Stimulated activated CD4-positive, alpha-beta T cell treated with anti-CD3 and anti-CD28 coated beads, Interleukin-12 subunit alpha, Interleukin-12 subunit beta, amount 100 ng/mL, for 24 hours (primary cell): ENCODE data around the gene DYNLT1.
"Not testable (repeated sequence)": the region's sequence is repeated elsewhere in the genome, so short reads cannot be mapped to it uniquely, and the experiment has no call there.

ENCODE experiments used
- DNase-seq, 2 experiments: peaks; one replicate each; pipeline ENCODE4 v3.0.0-alpha.2; 2020; ENCODE audit warnings: low read depth in 2 of 2

The DYNLT1 gene

DNA sequence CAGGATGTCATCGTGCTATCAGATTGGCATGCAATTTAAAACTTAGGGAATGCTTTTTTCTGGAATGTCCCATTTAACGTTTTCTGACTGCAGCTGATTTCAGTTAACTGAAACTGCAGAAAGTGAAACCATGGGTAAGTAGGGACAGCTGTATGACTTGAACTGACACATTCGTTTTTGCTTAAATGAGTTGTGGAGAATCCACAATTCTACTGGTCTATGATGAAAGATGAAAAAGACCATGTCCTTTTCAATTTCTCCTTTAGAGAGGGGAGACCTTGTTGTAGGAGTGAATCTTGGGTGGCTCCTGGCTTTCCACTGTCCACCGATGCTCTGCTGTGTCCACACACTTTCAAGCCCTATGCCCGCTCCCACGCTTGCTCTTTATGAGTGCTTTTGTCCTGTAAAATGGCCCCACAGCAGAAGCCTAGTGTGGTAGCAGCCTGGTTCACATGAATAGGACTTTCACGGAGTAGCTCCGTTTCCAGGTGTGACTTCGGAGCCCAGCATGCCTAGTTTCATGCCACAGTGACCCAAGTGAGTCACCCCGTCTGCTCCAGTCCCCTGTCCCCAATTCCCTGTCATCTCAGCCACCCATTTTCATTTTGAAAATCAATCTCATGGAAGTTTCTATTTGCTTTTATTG lies 21.9 kb downstream of the DYNLT1 start:
- DNase-seq, result no peak

- DNase-seq, result no peak
Measured at GRCh38 chr6:158621694-158622544, 22.6 kb downstream of the DYNLT1 start.

- no peak for DNase-seq
Measured at GRCh38 chr6:158620963-158621693, 23.4 kb downstream of the DYNLT1 start.

- no peak for DNase-seq
Measured at GRCh38 chr6:158619922-158620801, 24.4 kb downstream of the DYNLT1 start.

DNA sequence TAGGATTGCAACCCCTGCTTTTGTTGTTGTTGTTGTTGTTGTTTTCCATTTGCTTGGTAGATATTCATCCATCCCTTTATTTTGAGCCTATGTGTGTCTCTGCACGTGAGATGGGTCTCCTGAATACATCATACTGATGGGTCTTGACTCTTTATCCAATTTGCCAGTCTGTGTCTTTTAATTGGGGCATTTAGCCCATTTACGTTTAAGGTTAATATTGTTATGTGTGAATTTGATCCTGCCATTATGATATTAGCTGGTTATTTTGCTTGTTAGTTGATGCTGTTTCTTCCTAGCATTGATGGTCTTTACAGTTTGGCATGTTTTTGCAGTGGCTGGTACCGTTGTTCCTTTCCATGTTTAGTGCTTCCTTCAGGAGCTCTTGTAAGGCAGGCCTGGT lies 26.3 kb downstream of the DYNLT1 start:
- not testable (repeated sequence) for DNase-seq

- not testable (repeated sequence) for DNase-seq
Measured at GRCh38 chr6:158614606-158615005, 29.9 kb downstream of the DYNLT1 start.

- no peak for DNase-seq
Measured at GRCh38 chr6:158611541-158612370, 32.8 kb downstream of the DYNLT1 start.

DNA sequence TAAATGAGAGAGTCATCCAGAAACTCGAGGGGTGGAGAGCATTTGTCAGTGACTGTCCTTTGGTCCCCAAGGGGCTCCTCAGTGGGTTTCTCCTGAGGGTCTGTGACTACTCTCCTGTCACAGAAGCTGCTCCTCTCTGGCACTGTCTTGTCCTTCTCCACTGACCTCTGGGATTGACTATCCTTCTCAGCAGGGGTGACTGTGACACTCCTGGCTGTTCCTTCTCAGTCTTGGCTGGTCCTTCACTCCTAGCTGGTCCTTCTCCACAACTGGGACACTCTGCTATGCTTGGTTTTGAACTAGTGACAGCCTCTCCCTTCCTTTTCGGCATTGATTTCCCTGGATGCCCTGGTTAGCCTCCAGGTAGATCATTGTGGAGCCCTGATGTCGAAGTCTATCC lies 33.5 kb downstream of the DYNLT1 start:
- DNase-seq, result no peak

- DNase-seq, result no peak
Measured at GRCh38 chr6:158610319-158610968, 34.1 kb downstream of the DYNLT1 start.

- DNase-seq, result no peak
Measured at GRCh38 chr6:158609455-158610155, 34.9 kb downstream of the DYNLT1 start.

- no peak for DNase-seq
Measured at GRCh38 chr6:158608221-158608620, 36.3 kb downstream of the DYNLT1 start.

DNA sequence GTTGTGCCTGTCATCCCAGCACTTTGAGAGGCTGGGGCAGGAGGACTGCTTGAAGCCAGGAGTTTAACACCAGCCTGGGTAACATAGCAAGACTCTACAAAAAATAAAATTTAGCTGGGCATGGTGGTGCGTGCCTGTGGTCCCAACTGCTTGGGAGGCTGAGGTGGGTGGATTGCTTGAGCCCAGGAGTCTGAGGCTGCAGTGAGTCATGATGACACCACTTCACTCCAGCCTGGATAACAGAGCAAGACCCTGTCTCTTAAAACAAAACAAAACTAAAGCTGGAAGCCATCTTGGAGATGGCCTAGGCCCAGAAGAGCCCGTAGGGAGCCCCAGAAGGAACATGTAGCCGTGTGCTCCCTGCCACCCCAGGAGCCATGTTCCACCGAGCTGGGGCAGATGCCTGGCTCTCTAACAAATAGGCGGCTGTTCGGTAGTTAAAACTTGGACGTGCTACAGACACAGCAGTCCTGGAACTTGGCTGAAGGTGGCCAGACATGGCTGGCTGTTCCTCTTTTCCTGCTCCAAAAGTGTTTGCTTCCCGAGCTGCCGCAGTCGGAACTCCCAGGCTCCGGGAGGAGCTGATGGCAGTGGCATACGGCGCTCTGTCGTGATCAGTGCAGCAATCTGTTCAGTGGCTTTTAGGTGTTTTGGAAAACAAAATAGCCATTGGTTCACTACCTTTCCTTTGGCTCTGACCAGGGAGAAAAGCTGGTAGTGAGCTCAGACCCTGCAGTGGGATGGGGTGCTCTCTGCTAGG lies 37.0 kb downstream of the DYNLT1 start:
- DNase-seq, result no peak

DNA sequence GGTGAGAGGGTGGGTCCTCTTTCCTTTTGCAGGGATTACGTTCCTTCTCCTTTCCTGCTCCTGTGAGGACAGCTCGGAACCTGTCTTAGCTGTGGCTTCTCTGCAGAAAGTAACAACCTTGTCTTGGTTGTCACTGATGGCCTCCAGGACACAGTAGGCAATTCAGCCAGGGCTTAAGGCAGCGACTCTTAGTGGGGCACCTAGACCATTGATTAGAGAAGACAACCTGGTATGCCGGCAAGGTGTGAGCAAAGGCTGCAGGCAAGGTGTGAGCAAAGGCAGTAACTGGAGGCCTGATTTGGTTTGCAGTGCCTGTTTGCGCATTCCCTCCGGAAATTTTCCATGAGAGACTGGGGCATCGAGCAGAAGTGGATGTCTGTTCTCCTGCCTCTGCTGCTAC lies 37.6 kb downstream of the DYNLT1 start:
- no peak for DNase-seq

GRCh38 chr6:158606011-158606410 lies 38.5 kb downstream of the DYNLT1 start:
- DNase-seq, result not testable (repeated sequence)

DNA sequence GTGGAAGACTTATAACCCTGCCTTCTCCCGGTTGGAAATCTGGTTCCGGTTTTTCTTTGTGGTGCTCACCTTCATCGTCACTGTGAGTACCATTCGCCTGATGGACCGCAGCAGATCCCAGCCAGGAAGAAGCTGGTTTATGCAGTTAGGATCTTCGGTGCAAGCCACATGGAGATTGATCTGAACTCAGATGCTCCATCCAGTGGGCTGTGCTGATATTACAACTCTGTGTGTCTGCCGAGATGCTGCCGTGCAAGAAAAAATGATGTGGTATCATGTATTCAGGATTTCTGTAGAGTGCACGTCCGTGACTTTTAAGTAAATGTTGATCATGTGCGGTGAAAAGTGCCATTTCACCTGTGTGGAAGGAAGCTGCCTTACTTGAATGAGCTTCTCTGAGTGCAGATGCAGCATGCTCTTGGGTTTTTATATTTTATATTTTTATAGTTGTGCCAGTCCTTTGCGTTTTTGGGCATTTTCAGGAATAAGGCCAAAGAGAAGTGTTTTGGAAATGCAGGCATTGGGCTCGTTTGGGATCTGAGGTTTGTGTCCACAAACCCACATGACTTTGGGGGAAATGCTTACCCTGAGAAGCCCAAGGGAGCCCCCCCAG lies 39.2 kb downstream of the DYNLT1 start:
- DNase-seq, result peak; percentile 15 to 49

- no peak for DNase-seq
Measured at GRCh38 chr6:158604048-158604406, 40.5 kb downstream of the DYNLT1 start.

DNA sequence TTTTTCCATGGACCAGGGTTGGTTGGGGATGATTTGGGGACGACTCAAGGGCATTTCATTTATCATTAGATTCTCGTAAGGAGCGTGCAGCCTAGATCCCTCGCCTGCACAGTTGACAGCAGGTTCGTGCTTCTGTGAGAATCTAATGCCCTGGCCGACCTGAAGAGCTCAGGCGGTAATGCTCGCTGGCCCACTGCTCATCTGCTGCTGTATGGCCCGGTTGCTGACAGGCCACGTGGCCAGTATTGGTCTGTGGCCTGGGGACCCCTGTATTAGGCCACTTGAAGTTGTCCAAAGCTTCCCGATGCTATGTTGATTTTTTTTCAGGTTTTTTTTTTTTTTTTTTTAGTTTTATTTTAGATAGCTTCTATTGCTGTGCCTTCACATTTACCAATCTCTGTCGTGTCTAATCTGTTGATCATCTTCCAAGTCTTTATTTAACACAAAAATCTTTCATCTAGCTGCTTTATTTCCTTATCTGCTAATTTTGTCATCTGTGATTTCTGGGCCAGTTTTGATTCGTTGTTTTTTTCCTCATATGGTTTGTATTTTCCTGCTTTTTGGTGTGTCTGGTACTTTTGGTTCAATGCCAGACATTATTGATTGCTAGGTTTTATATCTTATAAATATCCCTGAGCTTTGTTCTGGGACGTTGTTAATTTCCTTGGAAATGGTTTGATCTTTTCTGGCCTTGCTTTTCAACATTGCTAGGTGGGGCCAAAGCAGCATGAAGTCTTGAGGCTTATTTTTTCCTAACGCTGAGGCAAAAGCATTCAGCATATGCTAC lies 41.1 kb downstream of the DYNLT1 start:
- no peak for DNase-seq

DNA sequence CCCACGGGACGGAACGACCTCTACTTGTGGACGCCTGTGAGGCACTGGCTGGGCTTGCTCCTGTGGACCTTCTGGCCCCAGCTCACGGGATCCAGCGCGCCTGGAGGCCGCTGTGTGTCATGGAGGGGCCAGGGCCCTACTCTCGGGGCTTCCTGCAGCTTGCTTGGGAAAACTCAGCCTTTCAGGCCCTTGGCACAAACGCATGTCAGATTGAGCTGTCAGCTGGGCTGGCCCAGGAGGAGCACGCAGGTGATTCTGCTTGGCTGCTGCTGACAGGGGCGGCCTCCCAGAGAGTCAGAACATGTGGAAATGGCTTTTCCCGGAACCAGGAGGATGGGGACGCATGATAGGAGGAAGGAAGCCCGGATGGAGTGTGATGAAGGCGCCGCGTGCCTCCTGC lies 44.9 kb downstream of the DYNLT1 start:
- no peak for DNase-seq
